ENCODE results near the gene ALDH3B2. TPM values are rescaled to one million over a fixed set of nuclear protein-coding genes. Genes with fewer than 3 reads are reported as not detected.

ALDH3B2 gene
- total and polyA plus RNA-seq, 10 donors: 0.03 TPM; not detected in 9

DNA sequence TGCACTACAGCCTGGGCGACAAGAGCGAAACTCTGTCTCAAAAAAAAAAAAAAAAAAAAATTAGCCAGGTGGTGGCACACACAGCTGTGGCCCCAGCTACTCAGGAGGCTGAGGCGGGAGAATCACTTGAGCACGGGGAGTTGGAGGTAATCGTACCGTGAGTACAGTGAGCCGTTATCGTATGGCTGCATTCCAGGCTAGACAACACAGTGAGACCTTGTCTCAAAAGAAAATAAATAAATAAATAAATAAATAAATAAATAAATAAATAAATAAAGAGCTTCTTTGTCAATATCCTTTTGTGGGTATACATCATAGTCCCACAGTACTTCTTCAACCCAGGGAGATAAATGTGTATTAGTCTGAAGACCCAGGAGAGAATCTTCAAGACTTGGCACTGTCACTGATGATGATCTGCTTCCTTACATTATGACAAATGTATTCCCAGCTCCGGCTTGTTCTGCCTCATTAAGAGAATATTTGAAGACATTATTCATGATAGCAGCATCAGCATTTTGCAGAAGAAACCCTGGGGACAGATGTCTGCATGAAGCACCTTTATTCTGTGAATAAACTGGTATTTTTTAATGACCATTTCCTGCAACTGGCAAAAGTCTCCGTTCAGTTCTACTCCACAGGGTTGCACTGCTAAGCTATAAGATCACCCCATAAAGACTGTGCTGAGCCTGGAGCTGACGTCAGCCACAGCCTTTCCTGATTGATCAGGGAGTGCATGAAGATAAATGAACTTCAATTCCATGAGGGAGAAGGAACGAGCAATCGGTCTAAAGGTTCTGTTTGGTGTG lies 22.2 kb downstream of the ALDH3B2 start:
- TF ChIP-seq, protein P1, sequence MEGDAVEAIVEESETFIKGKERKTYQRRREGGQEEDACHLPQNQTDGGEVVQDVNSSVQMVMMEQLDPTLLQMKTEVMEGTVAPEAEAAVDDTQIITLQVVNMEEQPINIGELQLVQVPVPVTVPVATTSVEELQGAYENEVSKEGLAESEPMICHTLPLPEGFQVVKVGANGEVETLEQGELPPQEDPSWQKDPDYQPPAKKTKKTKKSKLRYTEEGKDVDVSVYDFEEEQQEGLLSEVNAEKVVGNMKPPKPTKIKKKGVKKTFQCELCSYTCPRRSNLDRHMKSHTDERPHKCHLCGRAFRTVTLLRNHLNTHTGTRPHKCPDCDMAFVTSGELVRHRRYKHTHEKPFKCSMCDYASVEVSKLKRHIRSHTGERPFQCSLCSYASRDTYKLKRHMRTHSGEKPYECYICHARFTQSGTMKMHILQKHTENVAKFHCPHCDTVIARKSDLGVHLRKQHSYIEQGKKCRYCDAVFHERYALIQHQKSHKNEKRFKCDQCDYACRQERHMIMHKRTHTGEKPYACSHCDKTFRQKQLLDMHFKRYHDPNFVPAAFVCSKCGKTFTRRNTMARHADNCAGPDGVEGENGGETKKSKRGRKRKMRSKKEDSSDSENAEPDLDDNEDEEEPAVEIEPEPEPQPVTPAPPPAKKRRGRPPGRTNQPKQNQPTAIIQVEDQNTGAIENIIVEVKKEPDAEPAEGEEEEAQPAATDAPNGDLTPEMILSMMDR (IDR thresholded peaks at IDR 0.05 in 8 of 11, conservative IDR thresholded peaks at IDR 0.05 in 3 of 11): no peak
- TF ChIP-seq POLR2AphosphoS5 (IDR thresholded peaks at IDR 0.05) (no peak), POLR2A (IDR thresholded peaks at IDR 0.05) (no peak)
- H3K27me3 ChIP-seq (replicated peaks in 1 of 7): peaks cover 0 to 12% (median 0%) of the 10 kb centered on the region in 7 donors
- 52 to 67% (median 56%) methylated on average over 13 of the region's 13 CpGs for WGBS, 5 donors
- peaks cover 0 to 18% (median 10%) of the 10 kb centered on the region in 8 donors for H3K9me3 ChIP-seq
- peaks cover 20 to 43% (median 36%) of the 10 kb centered on the region in 6 donors for H3K4me1 ChIP-seq
- intact Hi-C loops (cut with DNase I; ENCODE audit: low total_unique reads): no loop called here
- H3K4me3 ChIP-seq: no peak overlapping the region
- no peak overlapping the region for H3K27ac ChIP-seq
- H3K36me3 ChIP-seq: no peaks in the 10 kb centered on the region
- peak; percentile 23 for DNase-seq

DNA sequence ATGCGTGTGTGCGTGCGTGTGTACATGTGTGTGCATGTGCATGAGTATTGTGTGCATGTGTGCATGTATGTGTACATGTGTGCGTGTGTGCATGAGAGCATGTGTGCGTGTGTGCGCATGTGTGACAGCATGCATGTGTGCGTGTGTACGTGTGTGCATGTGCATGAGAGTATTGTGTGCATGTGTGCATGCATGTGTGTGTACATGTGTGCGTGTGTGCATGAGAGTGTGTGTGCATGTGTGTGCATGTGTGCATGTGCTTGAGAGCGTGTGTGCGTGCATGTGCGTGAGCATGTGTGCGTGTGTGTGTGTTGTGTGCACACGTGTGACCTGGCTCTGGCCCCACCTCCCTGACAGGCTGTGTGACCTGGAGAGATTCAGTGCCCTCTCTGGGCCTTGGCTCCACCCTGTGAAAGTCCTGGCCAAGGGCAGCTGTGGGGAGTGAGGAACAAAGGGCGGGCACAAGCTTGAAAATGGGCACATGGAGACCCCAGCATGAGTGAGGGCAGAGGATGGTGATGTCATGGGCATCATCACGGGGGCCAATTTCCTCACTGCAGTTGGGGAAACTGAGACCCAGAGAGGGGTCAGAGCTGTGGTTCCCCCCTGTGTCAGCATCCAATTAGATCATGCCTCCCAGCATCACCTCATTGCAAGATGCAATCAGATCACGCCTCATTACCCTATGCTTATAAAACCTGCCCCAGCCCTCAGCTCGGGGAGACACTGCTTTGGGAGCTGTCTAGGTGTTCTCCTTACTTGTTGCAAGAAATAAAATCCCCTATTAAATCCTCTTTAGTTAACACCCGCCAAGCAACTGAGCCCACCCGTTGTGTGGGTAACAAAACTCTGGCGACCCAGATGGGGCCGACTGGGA lies 24.6 kb downstream of the ALDH3B2 start:
- peak overlapping the region; percentile 51 to 83 (median 74) for H3K27ac ChIP-seq
- H3K4me1 ChIP-seq: peaks cover 38 to 66% (median 58%) of the 10 kb centered on the region in 6 donors
- no peaks in the 10 kb centered on the region for H3K36me3 ChIP-seq
- no peak for DNase-seq
- TF ChIP-seq POLR2AphosphoS5 (IDR thresholded peaks at IDR 0.05) (no peak), POLR2A (IDR thresholded peaks at IDR 0.05) (no peak)
- TF ChIP-seq, protein P1 (IDR thresholded peaks at IDR 0.05 in 8 of 11, conservative IDR thresholded peaks at IDR 0.05 in 3 of 11): no peak
- WGBS, 5 donors: 70 to 86% (median 75%) methylated on average over 21 to 22 of the region's 22 CpGs
- H3K4me3 ChIP-seq: peak overlapping the region; percentile 27 to 72 (median 40)
- H3K9me3 ChIP-seq: no peaks in the 10 kb centered on the region
- intact Hi-C loops (cut with DNase I; ENCODE audit: low total_unique reads): no loop called here
- H3K27me3 ChIP-seq (replicated peaks in 1 of 7): peaks cover 0 to 23% (median 0%) of the 10 kb centered on the region in 7 donors

- no peaks in the 10 kb centered on the region for H3K36me3 ChIP-seq
- intact Hi-C loops (cut with DNase I; ENCODE audit: low total_unique reads): no loop called here
- peaks cover 38 to 70% (median 58%) of the 10 kb centered on the region in 6 donors for H3K4me1 ChIP-seq
- 22 to 42% (median 33%) methylated on average over 10 to 12 of the region's 12 CpGs for WGBS, 5 donors
- peak overlapping the region in 5 of 8 donors; percentile 33 to 68 (median 48) for H3K27ac ChIP-seq
- H3K27me3 ChIP-seq (replicated peaks in 1 of 7): peaks cover 0 to 23% (median 0%) of the 10 kb centered on the region in 7 donors
- peak overlapping the region in 1 of 8 donors; percentile 39 for H3K4me3 ChIP-seq
- peak; percentile 88 for DNase-seq
- peaks cover 0 to 4% (median 2%) of the 10 kb centered on the region in 8 donors for H3K9me3 ChIP-seq
- no peak for TF ChIP-seq POLR2A (IDR thresholded peaks at IDR 0.05)
- peak; percentile 44 to 70 (median 61) for TF ChIP-seq POLR2AphosphoS5 (IDR thresholded peaks at IDR 0.05)
Measured at GRCh38 chr11:67648796-67649613, 25.4 kb downstream of the ALDH3B2 start.
